ENCODE results near the gene TMTC2.
"Not testable (repeated sequence)": the region's sequence is repeated elsewhere in the genome, so short reads cannot be mapped to it uniquely, and the experiment has no call there.

The TMTC2 gene

GRCh38 chr12:83097643-83098342 lies 411.1 kb downstream of the TMTC2 start:
- no peak for DNase-seq

- no peak for DNase-seq
These were observed 412.7 kb downstream of the TMTC2 start for GRCh38 chr12:83099436-83099835.

- no peak for DNase-seq
These were observed 415.8 kb downstream of the TMTC2 start for GRCh38 chr12:83102499-83102898.

GRCh38 chr12:83106873-83107272 lies 420.2 kb downstream of the TMTC2 start:
- no peak for DNase-seq

GRCh38 chr12:83110424-83110823 lies 423.7 kb downstream of the TMTC2 start:
- DNase-seq, result no peak

- no peak for DNase-seq
These were observed 427.2 kb downstream of the TMTC2 start for GRCh38 chr12:83113945-83114344.

- no peak for DNase-seq
These were observed 428.3 kb downstream of the TMTC2 start for GRCh38 chr12:83114966-83115365.

GRCh38 chr12:83117926-83118325 lies 431.2 kb downstream of the TMTC2 start:
- DNase-seq, result not testable (repeated sequence)

GRCh38 chr12:83121897-83122622 lies 435.4 kb downstream of the TMTC2 start:
- no peak for DNase-seq

GRCh38 chr12:83122623-83122934 lies 435.9 kb downstream of the TMTC2 start:
- no peak for DNase-seq

GRCh38 chr12:83123039-83123438 lies 436.3 kb downstream of the TMTC2 start:
- no peak for DNase-seq

- DNase-seq, result no peak
These were observed 441.8 kb downstream of the TMTC2 start for GRCh38 chr12:83128540-83128939.

GRCh38 chr12:83130178-83130577 lies 443.5 kb downstream of the TMTC2 start:
- DNase-seq, result no peak

- no peak for DNase-seq
These were observed 445.7 kb downstream of the TMTC2 start for GRCh38 chr12:83132360-83132759.

GRCh38 chr12:83136411-83136810 lies 449.7 kb downstream of the TMTC2 start:
- DNase-seq, result no peak

GRCh38 chr12:83140135-83140534 lies 453.4 kb downstream of the TMTC2 start:
- DNase-seq, result no peak

GRCh38 chr12:83141460-83141994 lies 454.8 kb downstream of the TMTC2 start:
- no peak for DNase-seq

GRCh38 chr12:83142914-83143313 lies 456.2 kb downstream of the TMTC2 start:
- DNase-seq, result no peak

- DNase-seq, result no peak
These were observed 457.2 kb downstream of the TMTC2 start for GRCh38 chr12:83143950-83144349.

GRCh38 chr12:83145325-83145840 lies 458.7 kb downstream of the TMTC2 start:
- no peak for DNase-seq

GRCh38 chr12:83147341-83147740 lies 460.6 kb downstream of the TMTC2 start:
- no peak for DNase-seq

- no peak for DNase-seq
These were observed 463.3 kb downstream of the TMTC2 start for GRCh38 chr12:83149987-83150386.

GRCh38 chr12:83150465-83151189 lies 463.9 kb downstream of the TMTC2 start:
- DNase-seq, result no peak

- DNase-seq, result no peak
These were observed 466.5 kb downstream of the TMTC2 start for GRCh38 chr12:83153177-83153576.

Measured in stimulated activated CD8-positive, alpha-beta memory T cell treated with anti-CD3 and anti-CD28 coated beads, Interleukin-4, amount 100 ng/mL, for 48 hours (primary cell).